Esophagus (tissue), 2 donors: Measurements from ENCODE around the gene HNRNPF. TPM values are rescaled to one million over a fixed set of nuclear protein-coding genes. Genes with fewer than 3 reads are reported as not detected.

Experiments
- H3K27ac ChIP-seq, 2 donors: one replicate each; pipeline ENCODE4 v1.5.1; 2013; ENCODE audit warnings: low read depth in 2 of 2, mild to moderate bottlenecking in 2 of 2, inconsistent platforms in 1 of 2, low read length in 1 of 2, moderate library complexity in 1 of 2
- H3K27me3 ChIP-seq, 2 donors: one replicate each; pipeline ENCODE4 v1.6.1; 2013; ENCODE audit warnings: low read length in 2 of 2, control low read depth in 1 of 2, mild to moderate bottlenecking in 1 of 2; ENCODE audit not compliant: insufficient read depth in 2 of 2, control insufficient read depth in 1 of 2
- H3K36me3 ChIP-seq, 2 donors: one replicate each; pipeline ENCODE4 v1.6.1; 2013; ENCODE audit warnings: low read length in 1 of 2; ENCODE audit not compliant: control insufficient read depth in 2 of 2, insufficient read depth in 2 of 2
- H3K4me1 ChIP-seq, 2 donors: one replicate each; pipeline ENCODE4 v1.6.1; 2013; ENCODE audit warnings: low read length in 1 of 2; ENCODE audit not compliant: control insufficient read depth in 2 of 2, insufficient read depth in 2 of 2
- H3K4me3 ChIP-seq, 2 donors: one replicate each; pipeline ENCODE4 v1.5.1; 2013; ENCODE audit warnings: low read length in 2 of 2, mild to moderate bottlenecking in 2 of 2, low read depth in 1 of 2, moderate library complexity in 1 of 2
- H3K9me3 ChIP-seq, 2 donors: one replicate each; pipeline ENCODE4 v1.6.1; 2013; ENCODE audit warnings: mild to moderate bottlenecking in 2 of 2, low read depth in 1 of 2, low read length in 1 of 2, moderate library complexity in 1 of 2; ENCODE audit not compliant: control insufficient read depth in 2 of 2, insufficient read depth in 1 of 2
- WGBS, 2 donors: extraction: QIAGEN DNeasy Blood & Tissue Kit; methylation state at CpG; one replicate each; pipeline ENCODE4 v1.1.7; 2013; 5-methylcytosine and 5-hydroxymethylcytosine counted together
- polyA plus RNA-seq, 2 donors: library from polyadenylated mRNA; stranded (reverse); fragments of 200-250 nt; gene quantifications; one replicate each; pipeline ENCODE4 v1.2.3, GENCODE V29; 2013
- donor health status: healthy with polysubstance abuse.
- donor health status: Bipolar disorder and iron deficiency.

The HNRNPF gene
- polyA plus RNA-seq, 2 donors, result 59.1 to 128 TPM

DNA sequence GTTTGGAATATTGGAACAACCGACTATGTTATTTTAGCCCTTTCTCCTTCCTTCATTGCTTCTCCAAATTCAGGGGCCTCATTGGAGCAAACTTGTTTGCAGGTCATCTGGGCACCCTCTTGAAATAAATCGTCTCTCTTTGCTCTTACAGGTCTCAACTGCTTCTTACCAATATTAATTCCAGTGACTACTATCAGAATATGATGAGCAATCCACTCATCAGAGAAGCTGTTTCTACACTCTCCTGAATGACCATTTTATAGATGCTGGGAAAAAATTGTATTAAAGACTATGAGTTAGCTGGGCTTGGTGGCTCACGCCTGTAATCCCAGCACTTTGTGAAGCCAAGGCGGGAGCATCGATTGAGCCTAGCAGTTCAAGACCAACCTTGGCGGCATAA is 12.5 kb upstream of the HNRNPF start:
- H3K9me3 ChIP-seq, result no peaks in the 10 kb centered on the region
- WGBS, 2 donors, result 85 to 87% methylated on average over 6 of the region's 6 CpGs
- no peaks in the 10 kb centered on the region for H3K36me3 ChIP-seq
- peaks cover 0 to 4% of the 10 kb centered on the region in 2 donors for H3K4me1 ChIP-seq
- no peaks in the 10 kb centered on the region for H3K27me3 ChIP-seq
- peak overlapping the region in 1 of 2 donors; percentile 49 for H3K27ac ChIP-seq
- H3K4me3 ChIP-seq, result no peak overlapping the region

GRCh38 chr10:43421201-43421507 is 12.2 kb upstream of the HNRNPF start:
- Histone ChIP-seq H3K9me3 (no peaks in the 10 kb centered on the region), H3K4me1 (peaks cover 0 to 4% of the 10 kb centered on the region in 2 donors), H3K27ac (peak overlapping the region; percentile 95 to 96), H3K4me3 (peak overlapping the region; percentile 37 to 57), H3K36me3 (no peaks in the 10 kb centered on the region), H3K27me3 (no peaks in the 10 kb centered on the region)
- 17 to 35% methylated on average over 4 of the region's 4 CpGs for WGBS, 2 donors

DNA sequence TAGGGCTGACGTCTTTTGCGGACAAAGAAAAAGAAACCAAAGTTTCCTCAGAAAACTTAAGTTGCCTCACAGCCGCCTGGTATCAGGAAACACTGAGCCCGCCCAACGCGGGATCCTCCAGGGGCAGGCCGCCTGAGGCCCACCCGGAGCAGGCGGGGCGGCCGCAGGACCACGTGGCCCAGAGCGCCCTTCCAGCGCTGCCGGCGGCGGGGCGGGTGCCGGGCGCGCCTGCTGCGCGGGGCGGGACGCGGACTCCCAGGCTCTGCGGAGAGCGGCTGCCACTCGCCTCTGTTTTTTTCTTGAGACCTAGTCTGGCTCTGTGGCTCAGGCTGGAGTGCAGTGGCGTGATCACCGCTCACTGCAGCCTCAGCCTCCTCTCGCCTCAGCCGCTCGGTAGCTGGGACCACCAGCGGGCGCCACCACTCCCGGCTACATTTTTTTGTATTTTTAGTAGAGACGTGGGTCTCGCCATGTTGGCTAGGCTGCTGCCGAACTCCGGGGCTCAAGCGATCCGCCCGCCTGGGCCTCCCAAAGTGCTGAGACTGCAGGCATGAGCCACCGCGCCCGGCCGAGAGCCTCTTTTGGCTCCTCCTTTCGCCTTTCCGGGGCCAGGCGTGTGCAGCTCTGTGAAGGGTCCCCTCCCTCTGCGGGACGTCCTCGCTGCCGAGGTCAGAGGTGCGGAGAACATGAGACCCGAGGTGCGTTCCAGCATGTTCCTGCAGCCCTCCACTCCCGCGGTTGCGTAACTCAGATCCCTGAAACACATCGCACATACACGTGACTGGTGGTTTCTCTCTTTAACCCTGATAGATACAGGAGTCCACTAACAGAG is 11.6 kb upstream of the HNRNPF start:
- 0 to 1% methylated on average over 51 to 63 of the region's 63 CpGs for WGBS, 2 donors
- Histone ChIP-seq H3K27ac (peak overlapping the region; percentile 95 to 96), H3K4me3 (peak overlapping the region; percentile 37 to 57), H3K9me3 (no peaks in the 10 kb centered on the region), H3K27me3 (no peaks in the 10 kb centered on the region), H3K4me1 (peaks cover 0 to 4% of the 10 kb centered on the region in 2 donors), H3K36me3 (no peaks in the 10 kb centered on the region)

DNA sequence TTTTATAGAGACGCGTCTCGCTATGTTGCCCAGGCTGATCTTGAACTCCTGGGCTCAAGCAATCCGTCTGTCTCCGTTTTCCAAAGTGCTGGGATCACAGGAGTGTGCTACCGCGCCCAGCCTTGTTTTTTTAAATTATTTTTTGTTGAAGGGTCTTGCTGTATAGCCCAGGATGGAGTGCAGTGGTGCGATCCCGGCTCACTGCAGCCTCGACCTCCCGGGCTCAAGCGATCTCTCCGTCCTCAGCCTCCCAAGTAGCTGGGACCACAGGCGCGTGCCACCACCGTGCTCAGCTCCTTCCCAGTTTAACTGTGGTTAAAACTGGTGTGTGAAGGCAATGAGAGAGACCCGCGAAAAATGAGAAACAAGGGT is 11.0 kb upstream of the HNRNPF start:
- Histone ChIP-seq H3K4me3 (peak overlapping the region; percentile 37 to 57), H3K9me3 (no peaks in the 10 kb centered on the region), H3K27me3 (no peaks in the 10 kb centered on the region), H3K36me3 (no peaks in the 10 kb centered on the region), H3K4me1 (peaks cover 0 to 4% of the 10 kb centered on the region in 2 donors), H3K27ac (peak overlapping the region; percentile 95 to 96)
- WGBS, 2 donors, result 63 to 66% methylated on average over 18 of the region's 18 CpGs

- Histone ChIP-seq H3K27me3 (no peaks in the 10 kb centered on the region), H3K4me1 (peaks cover 0 to 4% of the 10 kb centered on the region in 2 donors), H3K4me3 (no peak overlapping the region), H3K27ac (peak overlapping the region in 1 of 2 donors; percentile 29), H3K9me3 (no peaks in the 10 kb centered on the region), H3K36me3 (no peaks in the 10 kb centered on the region)
- 71% methylated on average over 14 of the region's 14 CpGs for WGBS, 2 donors
Observed at GRCh38 chr10:43417950-43418768, 9.2 kb upstream of the HNRNPF start.

- Histone ChIP-seq H3K27ac (no peak overlapping the region), H3K27me3 (no peaks in the 10 kb centered on the region), H3K4me3 (no peak overlapping the region), H3K36me3 (no peaks in the 10 kb centered on the region), H3K9me3 (no peaks in the 10 kb centered on the region), H3K4me1 (peaks cover 0 to 4% of the 10 kb centered on the region in 2 donors)
- WGBS, 2 donors, result 82 to 90% methylated on average over 10 of the region's 10 CpGs
Observed at GRCh38 chr10:43415544-43415943, 6.6 kb upstream of the HNRNPF start.

DNA sequence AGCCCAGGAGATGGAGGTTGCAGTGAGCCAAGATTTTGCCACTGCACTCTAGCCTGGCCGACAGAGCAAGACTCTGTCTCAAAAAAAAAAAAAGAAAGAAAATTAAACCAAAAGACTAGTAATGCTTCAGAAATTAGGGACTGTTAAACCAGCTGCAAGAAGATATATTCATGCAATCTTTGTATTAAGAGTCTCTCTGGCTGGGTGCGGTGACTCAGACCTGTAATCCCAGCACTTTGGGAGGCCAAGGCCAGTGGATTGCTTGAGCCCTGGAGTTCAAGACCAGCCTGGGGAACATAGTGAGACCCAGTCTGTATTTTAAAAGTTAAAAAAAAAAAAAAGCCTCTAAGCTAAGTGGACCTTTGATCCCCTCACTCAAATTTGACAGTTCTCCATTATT is 2.5 kb upstream of the HNRNPF start:
- no peak overlapping the region for H3K4me3 ChIP-seq
- H3K9me3 ChIP-seq, result no peaks in the 10 kb centered on the region
- H3K27me3 ChIP-seq, result no peaks in the 10 kb centered on the region
- no peaks in the 10 kb centered on the region for H3K4me1 ChIP-seq
- H3K36me3 ChIP-seq, result no peaks in the 10 kb centered on the region
- 62 to 74% methylated on average over 2 of the region's 2 CpGs for WGBS, 2 donors
- no peak overlapping the region for H3K27ac ChIP-seq

DNA sequence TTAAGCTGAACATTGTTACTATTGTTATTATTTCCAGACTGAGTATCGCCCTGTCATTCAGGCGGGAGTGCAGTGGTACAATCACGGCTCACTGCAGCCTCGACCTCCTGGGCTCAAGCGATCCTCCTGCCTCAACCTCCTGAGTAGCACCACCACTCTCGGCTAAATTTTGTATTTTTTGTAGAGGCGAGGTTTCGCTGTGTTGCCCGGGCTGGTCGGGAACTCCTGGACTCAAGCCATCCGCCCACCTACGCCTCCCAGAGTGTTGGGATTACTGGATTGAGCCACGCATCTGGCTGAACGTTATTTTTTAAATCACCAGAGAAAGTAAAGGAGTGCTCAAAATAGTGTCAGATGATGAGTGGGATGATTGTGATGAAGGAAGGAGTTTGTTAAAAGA is 1.4 kb upstream of the HNRNPF start:
- no peak overlapping the region for H3K27ac ChIP-seq
- 76 to 82% methylated on average over 14 of the region's 14 CpGs for WGBS, 2 donors
- no peak overlapping the region for H3K4me3 ChIP-seq

GRCh38 chr10:43409385-43410109 is 561 bp upstream of the HNRNPF start:
- Histone ChIP-seq H3K27ac (peak overlapping the region; percentile 94 to 96), H3K4me1 (no peaks in the 10 kb centered on the region), H3K27me3 (no peaks in the 10 kb centered on the region), H3K36me3 (no peaks in the 10 kb centered on the region), H3K9me3 (no peaks in the 10 kb centered on the region), H3K4me3 (peak overlapping the region; percentile 58 to 72)
- WGBS, 2 donors, result 4 to 11% methylated on average over 46 of the region's 46 CpGs

More for the DNA sequence above, 1.4 kb upstream of the HNRNPF start:
- Histone ChIP-seq H3K9me3 (no peaks in the 10 kb centered on the region), H3K27me3 (no peaks in the 10 kb centered on the region), H3K4me1 (no peaks in the 10 kb centered on the region), H3K36me3 (no peaks in the 10 kb centered on the region)
